Ishikawa (cell line): ENCODE data around the gene COG5.

Experiments used
- CEBPB ChIP-seq: IDR thresholded peaks from 2 replicates; pipeline ENCODE4 v1.6.1; 2012
- CREB1 ChIP-seq: IDR thresholded peaks from 2 replicates; pipeline ENCODE4 v1.6.1; 2012; ENCODE audit warnings: low read depth
- EGR1 ChIP-seq: IDR thresholded peaks from 2 replicates; pipeline ENCODE4 v1.6.1; 2012
- EP300 ChIP-seq: IDR thresholded peaks from 2 replicates; pipeline ENCODE4 v1.6.1; 2012; ENCODE audit warnings: borderline replicate concordance
- FOXM1 ChIP-seq: IDR thresholded peaks from 2 replicates; pipeline ENCODE4 v1.6.1; 2012; ENCODE audit warnings: low read depth, borderline replicate concordance
- MAX ChIP-seq: IDR thresholded peaks from 2 replicates; pipeline ENCODE4 v1.6.1; 2012
- NFIC ChIP-seq: IDR thresholded peaks from 2 replicates; pipeline ENCODE4 v1.6.1; 2012
- RAD21 ChIP-seq: IDR thresholded peaks from 2 replicates; pipeline ENCODE4 v1.6.1; 2012; ENCODE audit warnings: low read depth
- TAF1 ChIP-seq: IDR thresholded peaks from 2 replicates; pipeline ENCODE4 v1.6.1; 2012; ENCODE audit warnings: low read depth, mild to moderate bottlenecking
- TCF12 ChIP-seq: IDR thresholded peaks from 2 replicates; pipeline ENCODE4 v1.6.1; 2012; ENCODE audit warnings: low read depth
- TEAD4 ChIP-seq: IDR thresholded peaks from 2 replicates; pipeline ENCODE4 v1.6.1; 2012
- USF1 ChIP-seq: IDR thresholded peaks from 2 replicates; pipeline ENCODE4 v1.6.1; 2012
- YY1 ChIP-seq: IDR thresholded peaks from 2 replicates; pipeline ENCODE4 v1.6.1; 2012; ENCODE audit warnings: low read depth
- ZBTB7A ChIP-seq: IDR thresholded peaks from 2 replicates; pipeline ENCODE4 v1.6.1; 2012; ENCODE audit warnings: low read depth
- TF ChIP-seq, protein P1 (sequence below): IDR thresholded peaks from 2 replicates; pipeline ENCODE4 v1.6.1; 2012; ENCODE audit warnings: low read depth, mild to moderate bottlenecking

The COG5 gene

GRCh38 chr7:107344286-107344685 lies 219.4 kb downstream of the COG5 start:
- TF ChIP-seq ZBTB7A (no peak), MAX (no peak), EP300 (no peak), USF1 (no peak), RAD21 (no peak), FOXM1 (no peak), TAF1 (no peak), TEAD4 (no peak), EGR1 (no peak), CEBPB (no peak), TCF12 (no peak), NFIC (no peak), CREB1 (no peak), YY1 (no peak)
- TF ChIP-seq, protein P1, sequence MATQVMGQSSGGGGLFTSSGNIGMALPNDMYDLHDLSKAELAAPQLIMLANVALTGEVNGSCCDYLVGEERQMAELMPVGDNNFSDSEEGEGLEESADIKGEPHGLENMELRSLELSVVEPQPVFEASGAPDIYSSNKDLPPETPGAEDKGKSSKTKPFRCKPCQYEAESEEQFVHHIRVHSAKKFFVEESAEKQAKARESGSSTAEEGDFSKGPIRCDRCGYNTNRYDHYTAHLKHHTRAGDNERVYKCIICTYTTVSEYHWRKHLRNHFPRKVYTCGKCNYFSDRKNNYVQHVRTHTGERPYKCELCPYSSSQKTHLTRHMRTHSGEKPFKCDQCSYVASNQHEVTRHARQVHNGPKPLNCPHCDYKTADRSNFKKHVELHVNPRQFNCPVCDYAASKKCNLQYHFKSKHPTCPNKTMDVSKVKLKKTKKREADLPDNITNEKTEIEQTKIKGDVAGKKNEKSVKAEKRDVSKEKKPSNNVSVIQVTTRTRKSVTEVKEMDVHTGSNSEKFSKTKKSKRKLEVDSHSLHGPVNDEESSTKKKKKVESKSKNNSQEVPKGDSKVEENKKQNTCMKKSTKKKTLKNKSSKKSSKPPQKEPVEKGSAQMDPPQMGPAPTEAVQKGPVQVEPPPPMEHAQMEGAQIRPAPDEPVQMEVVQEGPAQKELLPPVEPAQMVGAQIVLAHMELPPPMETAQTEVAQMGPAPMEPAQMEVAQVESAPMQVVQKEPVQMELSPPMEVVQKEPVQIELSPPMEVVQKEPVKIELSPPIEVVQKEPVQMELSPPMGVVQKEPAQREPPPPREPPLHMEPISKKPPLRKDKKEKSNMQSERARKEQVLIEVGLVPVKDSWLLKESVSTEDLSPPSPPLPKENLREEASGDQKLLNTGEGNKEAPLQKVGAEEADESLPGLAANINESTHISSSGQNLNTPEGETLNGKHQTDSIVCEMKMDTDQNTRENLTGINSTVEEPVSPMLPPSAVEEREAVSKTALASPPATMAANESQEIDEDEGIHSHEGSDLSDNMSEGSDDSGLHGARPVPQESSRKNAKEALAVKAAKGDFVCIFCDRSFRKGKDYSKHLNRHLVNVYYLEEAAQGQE = no peak

DNA sequence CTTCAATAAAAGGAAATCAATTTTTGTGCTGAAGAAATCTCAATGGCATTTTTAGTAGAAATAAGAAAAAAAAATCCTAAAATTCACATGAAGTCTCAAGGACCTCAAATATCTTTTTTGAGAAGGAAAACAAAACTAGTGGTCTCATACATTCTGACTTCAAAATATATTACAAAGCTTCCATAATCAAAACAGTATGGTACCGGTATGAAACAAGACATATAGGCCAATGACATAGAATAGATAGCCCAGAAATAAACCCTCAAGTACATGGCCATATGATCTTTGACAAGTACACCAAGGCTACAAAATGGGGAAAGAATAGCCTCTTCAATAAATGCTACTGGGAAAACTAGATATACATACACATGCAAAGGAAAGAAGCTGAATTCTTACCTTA lies 225.6 kb downstream of the COG5 start:
- no peak for TF ChIP-seq TAF1
- no peak for TF ChIP-seq TEAD4
- TF ChIP-seq, protein P1 = no peak
- no peak for TF ChIP-seq MAX
- TF ChIP-seq CREB1 = no peak
- no peak for TF ChIP-seq ZBTB7A
- no peak for TF ChIP-seq NFIC
- no peak for TF ChIP-seq TCF12
- no peak for TF ChIP-seq CEBPB
- no peak for TF ChIP-seq EGR1
- TF ChIP-seq FOXM1 = no peak
- TF ChIP-seq USF1 = no peak
- TF ChIP-seq EP300 = no peak
- no peak for TF ChIP-seq RAD21
- no peak for TF ChIP-seq YY1

DNA sequence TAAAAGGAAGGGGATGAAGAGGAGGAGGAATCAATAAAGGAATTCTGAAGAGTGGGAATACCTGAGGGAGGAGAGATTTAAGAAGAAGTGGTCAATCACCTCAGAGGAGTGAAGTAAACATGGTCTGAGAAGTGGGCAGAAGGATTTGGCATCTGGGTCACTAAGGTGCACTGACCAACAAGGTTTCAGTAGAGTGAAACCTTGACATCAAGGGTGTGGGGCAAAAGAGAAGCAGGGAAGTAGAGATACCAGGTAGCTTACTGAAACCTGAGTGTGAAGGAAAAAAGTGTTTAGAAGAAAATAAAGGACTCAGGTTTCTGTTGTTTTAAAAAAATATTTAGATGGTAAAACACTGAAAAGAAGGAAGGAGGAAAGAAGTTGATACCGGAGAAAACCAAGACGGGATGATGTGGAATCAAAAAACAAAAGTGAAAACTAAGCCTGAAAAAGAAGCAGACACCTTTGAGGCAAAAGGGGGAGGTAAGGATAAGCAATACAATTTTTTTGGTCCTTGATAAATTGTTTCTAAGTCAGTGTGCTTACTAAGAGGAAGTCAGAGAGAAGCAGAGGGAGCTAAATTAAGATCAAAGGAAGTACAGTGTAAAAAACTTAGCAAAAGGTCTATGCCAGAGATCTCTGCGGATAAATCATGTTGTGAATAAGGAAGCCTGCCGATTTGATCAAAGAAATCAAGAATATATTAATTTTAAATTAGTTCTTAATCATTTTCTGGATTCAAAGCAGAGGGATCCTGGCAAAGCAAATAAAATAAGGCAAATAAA lies 231.0 kb downstream of the COG5 start:
- TF ChIP-seq ZBTB7A = no peak
- no peak for TF ChIP-seq YY1
- TF ChIP-seq, protein P1 = no peak
- TF ChIP-seq CREB1 = no peak
- TF ChIP-seq TEAD4 = no peak
- no peak for TF ChIP-seq USF1
- no peak for TF ChIP-seq TCF12

DNA sequence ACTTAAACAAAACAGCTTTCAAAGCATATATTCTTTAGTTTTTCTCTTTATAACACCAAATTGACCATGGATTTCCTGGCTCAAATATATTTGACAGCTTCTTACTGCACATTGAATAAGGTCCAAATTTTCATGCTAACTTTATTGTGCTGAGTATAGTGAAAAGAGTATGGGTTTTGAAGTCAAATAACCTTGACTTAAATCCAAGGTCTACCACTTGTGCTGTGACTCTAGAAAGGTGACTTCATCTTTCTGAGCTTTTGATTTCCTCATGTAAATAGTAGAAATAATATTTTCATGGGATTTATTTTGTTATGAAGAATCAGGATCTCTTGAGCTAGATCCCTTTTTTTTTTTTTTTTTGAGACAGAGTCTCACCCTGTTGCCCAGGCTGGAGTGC lies 233.2 kb downstream of the COG5 start:
- no peak for TF ChIP-seq YY1
- TF ChIP-seq USF1 = no peak
- TF ChIP-seq EGR1 = no peak
- TF ChIP-seq TAF1 = no peak
- TF ChIP-seq RAD21 = no peak
- TF ChIP-seq MAX = no peak
- no peak for TF ChIP-seq CEBPB
- TF ChIP-seq FOXM1 = no peak
- TF ChIP-seq NFIC = no peak
- TF ChIP-seq CREB1 = no peak
- no peak for TF ChIP-seq TEAD4
- TF ChIP-seq ZBTB7A = no peak
- no peak for TF ChIP-seq EP300
- no peak for TF ChIP-seq TCF12
- TF ChIP-seq, protein P1 = no peak
